GM20000 (cell line): ENCODE measurements around the gene CCL5.

Source experiments
- DNase-seq: peaks from one replicate; pipeline ENCODE4 v3.0.0; 2012; ENCODE audit warnings: low spot score
- CTCF ChIP-seq: IDR thresholded peaks from 2 replicates; pipeline ENCODE4 v1.5.1; 2012; ENCODE audit warnings: mild to moderate bottlenecking, control low read depth; ENCODE audit errors: extremely low read depth, missing control alignments

The CCL5 gene

GRCh38 chr17:35865412-35866340, 14.5 kb downstream of the CCL5 start:
- DNase-seq: no peak

GRCh38 chr17:35864853-35865252, 15.3 kb downstream of the CCL5 start:
- no peak for TF ChIP-seq CTCF
- DNase-seq: no peak

More at GRCh38 chr17:35865412-35866340, 14.5 kb downstream of the CCL5 start:
- TF ChIP-seq CTCF: no peak

- TF ChIP-seq CTCF: no peak
- no peak for DNase-seq
Observed at GRCh38 chr17:35856603-35857002, 23.6 kb downstream of the CCL5 start.

GRCh38 chr17:35855965-35856364, 24.2 kb downstream of the CCL5 start:
- no peak for TF ChIP-seq CTCF
- DNase-seq: no peak

- DNase-seq: peak; percentile 45
Observed at GRCh38 chr17:35849469-35850348, 30.5 kb downstream of the CCL5 start.

GRCh38 chr17:35847633-35848373, 32.4 kb downstream of the CCL5 start:
- no peak for DNase-seq
- no peak for TF ChIP-seq CTCF

More at GRCh38 chr17:35849469-35850348, 30.5 kb downstream of the CCL5 start:
- peak; percentile 72 for TF ChIP-seq CTCF
